ENCODE data around the gene TMEM108.

GRCh38 chr3:133426721-133427120 lies 388.5 kb downstream of the TMEM108 start:
- TF ChIP-seq CTCF (IDR thresholded peaks at IDR 0.05) (no peak), POLR2A (IDR thresholded peaks at IDR 0.05) (no peak)

All from heart left ventricle (tissue), 13 donors.